AG10803 (cell line): ENCODE results near the gene SLAMF7.

Source experiments
- DNase-seq: peaks from one replicate; pipeline ENCODE4 v3.0.0; 2010; ENCODE audit warnings: low read depth
- H3K4me3 ChIP-seq: 2 replicates; pipeline ENCODE4 v1.5.1; 2011; ENCODE audit warnings: mild to moderate bottlenecking, low read length, control low read depth
- TF ChIP-seq, protein P1 (sequence below): conservative IDR thresholded peaks from 2 replicates; pipeline ENCODE4 v1.5.1; 2011; ENCODE audit warnings: mild to moderate bottlenecking, low read length, control low read depth, inconsistent platforms

The SLAMF7 gene

DNA sequence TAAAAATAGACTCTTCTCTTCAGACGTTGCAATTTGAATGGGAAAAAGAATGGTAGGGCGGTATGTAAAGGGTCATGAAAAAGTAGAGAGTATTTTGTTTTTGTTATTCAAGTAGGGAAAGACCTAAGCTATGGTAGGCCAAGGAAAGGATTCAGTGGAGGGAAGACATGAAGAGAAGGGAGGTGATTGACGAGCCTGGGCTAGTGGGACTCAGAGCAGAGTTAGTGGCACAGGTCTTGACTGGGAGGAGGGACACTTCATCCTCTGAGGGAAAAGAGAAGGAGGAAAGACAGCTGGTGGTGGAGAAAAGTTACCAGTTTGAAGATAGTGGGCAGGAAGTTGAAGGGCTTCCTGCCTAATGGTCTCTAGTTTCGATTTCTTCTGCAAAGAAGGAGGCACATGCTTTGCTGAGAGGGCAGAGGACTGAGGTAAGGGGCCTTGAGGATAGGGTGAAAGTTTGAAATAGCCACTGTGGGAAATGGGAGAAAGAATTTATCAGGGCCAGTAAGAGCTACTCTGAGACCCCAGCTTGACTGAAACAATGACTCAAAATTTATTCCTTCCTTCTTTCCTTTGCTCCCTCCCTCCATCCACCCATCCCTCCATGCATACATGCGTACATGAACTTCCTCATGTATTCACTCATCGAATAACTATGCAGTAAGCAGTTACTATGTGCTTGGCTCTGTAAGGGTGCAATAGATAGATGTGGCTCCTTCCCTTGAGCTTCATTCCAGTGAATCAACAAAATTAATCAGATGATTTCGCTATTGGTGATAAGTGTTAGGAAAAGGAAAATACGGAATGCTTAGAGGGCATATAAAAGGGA lies 31.6 kb upstream of the SLAMF7 start:
- no peak overlapping the region for H3K4me3 ChIP-seq
- TF ChIP-seq, protein P1, sequence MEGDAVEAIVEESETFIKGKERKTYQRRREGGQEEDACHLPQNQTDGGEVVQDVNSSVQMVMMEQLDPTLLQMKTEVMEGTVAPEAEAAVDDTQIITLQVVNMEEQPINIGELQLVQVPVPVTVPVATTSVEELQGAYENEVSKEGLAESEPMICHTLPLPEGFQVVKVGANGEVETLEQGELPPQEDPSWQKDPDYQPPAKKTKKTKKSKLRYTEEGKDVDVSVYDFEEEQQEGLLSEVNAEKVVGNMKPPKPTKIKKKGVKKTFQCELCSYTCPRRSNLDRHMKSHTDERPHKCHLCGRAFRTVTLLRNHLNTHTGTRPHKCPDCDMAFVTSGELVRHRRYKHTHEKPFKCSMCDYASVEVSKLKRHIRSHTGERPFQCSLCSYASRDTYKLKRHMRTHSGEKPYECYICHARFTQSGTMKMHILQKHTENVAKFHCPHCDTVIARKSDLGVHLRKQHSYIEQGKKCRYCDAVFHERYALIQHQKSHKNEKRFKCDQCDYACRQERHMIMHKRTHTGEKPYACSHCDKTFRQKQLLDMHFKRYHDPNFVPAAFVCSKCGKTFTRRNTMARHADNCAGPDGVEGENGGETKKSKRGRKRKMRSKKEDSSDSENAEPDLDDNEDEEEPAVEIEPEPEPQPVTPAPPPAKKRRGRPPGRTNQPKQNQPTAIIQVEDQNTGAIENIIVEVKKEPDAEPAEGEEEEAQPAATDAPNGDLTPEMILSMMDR = no peak
- no peak for DNase-seq

DNA sequence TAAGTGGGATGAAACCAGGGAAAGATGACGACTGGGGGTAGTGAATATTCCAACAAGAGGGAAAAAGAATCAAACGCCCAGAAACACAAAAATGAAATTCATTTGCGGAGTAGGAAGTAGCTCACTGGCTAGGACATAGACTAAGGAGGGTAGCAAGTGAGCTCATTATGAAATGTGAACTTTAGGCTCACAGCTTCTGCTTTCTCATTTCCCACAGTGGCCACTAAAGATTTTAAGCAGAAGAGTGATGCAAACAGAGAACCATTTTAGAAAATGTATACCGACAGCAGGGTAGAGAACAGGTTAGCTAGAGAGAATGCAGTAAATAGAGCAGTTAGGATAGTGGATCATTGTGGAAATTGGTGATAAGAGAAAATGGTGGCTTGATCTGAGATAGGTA lies 30.9 kb upstream of the SLAMF7 start:
- no peak for DNase-seq
- H3K4me3 ChIP-seq = no peak overlapping the region
- TF ChIP-seq, protein P1 = no peak

- TF ChIP-seq, protein P1 = no peak
- DNase-seq = no peak
- no peak overlapping the region for H3K4me3 ChIP-seq
Observed at GRCh38 chr1:160708801-160709200, 30.2 kb upstream of the SLAMF7 start.

- DNase-seq = no peak
- H3K4me3 ChIP-seq = no peak overlapping the region
- TF ChIP-seq, protein P1 = no peak
Observed at GRCh38 chr1:160709715-160710114, 29.3 kb upstream of the SLAMF7 start.

- H3K4me3 ChIP-seq = no peak overlapping the region
- DNase-seq = no peak
- TF ChIP-seq, protein P1 = no peak
Observed at GRCh38 chr1:160710517-160711252, 28.4 kb upstream of the SLAMF7 start.

GRCh38 chr1:160711276-160711601 lies 27.8 kb upstream of the SLAMF7 start:
- DNase-seq = no peak
- TF ChIP-seq, protein P1 = no peak
- H3K4me3 ChIP-seq = no peak overlapping the region
